Measurements from ENCODE around the gene DACH2. TPM values are rescaled to one million over a fixed set of nuclear protein-coding genes. Genes with fewer than 3 reads are reported as not detected.

DACH2 gene
- total RNA-seq, 2 experiments from 2014 or later: not detected

DNA sequence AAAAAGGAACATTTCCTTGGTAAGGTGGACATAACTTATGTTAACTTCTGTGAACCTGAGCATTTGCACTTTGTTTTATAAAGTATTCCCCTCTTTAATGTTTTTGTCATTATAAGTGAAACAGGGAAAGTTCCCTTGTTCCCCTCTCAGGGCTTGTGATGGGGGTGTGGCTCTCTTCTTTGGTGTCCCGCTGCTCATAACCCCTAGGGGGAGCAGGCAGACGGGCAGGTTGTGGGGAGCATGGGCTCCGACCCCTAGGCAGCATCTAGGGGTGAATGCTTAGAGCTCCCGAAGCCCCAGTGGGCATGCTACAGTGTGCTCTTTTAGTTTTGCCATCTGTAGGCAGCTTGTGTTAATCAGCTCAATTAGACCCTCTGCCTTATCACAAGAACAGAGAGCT lies 200.4 kb downstream of the DACH2 start:
- Mint-ChIP-seq H3K4me1 (ENCODE audit: low read depth) (no peaks in the 10 kb centered on the region), H3K27me3 (ENCODE audit: low read depth) (no peaks in the 10 kb centered on the region), H3K27ac (no peak overlapping the region), H3K36me3 (ENCODE audit: low read depth) (no peaks in the 10 kb centered on the region), H3K4me3 (no peak overlapping the region), H3K9me3 (no peaks in the 10 kb centered on the region)
- DNase-seq: no peak
- CTCF ChIA-PET: no interaction called here
- intact Hi-C loops (cut with micrococcal nuclease): no loop called here

DNA sequence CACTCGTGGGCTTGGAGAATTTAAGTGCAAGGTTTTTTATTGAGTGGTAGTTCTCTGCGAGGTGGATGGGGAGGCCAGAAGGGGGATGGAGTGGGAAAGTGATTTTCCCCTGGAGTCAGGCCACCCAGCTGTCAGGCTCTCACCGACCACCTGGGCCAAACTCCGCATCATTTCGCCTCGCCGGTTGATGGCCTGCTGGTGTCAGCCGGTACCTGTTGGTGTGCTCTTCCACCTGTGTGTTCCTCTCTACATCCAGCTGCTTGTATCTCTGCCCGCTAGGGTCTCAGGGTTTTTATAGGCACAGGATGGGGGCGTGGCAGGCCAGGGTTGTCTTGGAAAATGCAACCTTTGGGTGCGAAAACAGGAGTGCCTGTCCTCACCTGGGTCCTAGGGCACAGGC lies 200.9 kb downstream of the DACH2 start:
- CTCF ChIA-PET: no interaction called here
- no peak overlapping the region for H3K4me3 Mint-ChIP-seq
- no peaks in the 10 kb centered on the region for H3K4me1 Mint-ChIP-seq (ENCODE audit: low read depth)
- H3K9me3 Mint-ChIP-seq: no peaks in the 10 kb centered on the region
- H3K27ac Mint-ChIP-seq: no peak overlapping the region
- no peak for DNase-seq
- H3K27me3 Mint-ChIP-seq (ENCODE audit: low read depth): no peaks in the 10 kb centered on the region
- H3K36me3 Mint-ChIP-seq (ENCODE audit: low read depth): no peaks in the 10 kb centered on the region
- intact Hi-C loops (cut with micrococcal nuclease): no loop called here

DNA sequence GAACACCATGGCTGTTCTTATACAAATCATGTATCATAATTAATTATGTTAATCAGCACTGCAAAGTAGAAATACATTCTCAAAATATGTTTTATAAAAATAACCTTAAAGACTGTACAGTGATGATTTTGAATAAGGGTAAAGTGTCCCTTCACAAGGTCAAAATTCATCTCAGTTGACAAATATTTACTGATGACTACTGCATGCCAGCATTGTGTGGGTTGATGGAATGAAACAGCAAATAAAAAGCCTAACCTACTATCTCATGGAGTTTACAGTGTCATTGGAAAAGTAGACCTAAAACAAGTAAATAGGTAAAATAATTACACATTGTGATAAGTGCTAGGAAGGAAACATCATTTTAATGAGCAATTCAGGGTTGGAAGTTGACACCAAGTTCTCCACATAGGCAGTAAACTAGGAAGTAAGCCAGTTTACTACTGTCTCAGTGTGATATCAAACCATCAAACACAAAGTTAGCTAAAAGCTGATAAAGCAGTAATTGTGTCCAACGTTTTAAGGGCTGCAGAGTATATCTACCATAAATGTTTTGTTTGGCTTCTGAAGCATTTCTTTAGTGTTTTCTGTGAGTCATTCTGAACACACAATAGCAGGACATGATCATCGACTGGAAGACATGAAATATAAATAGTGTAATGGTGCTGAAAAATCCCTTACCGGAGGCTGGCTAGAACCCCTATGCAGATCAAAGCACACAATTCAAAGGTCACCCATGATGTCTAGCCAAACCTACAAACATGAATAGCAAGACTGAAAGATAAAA lies 221.8 kb downstream of the DACH2 start:
- H3K4me3 Mint-ChIP-seq: no peak overlapping the region
- H3K27me3 Mint-ChIP-seq (ENCODE audit: low read depth): no peaks in the 10 kb centered on the region
- H3K4me1 Mint-ChIP-seq (ENCODE audit: low read depth): no peaks in the 10 kb centered on the region
- no peak overlapping the region for H3K27ac Mint-ChIP-seq
- no peaks in the 10 kb centered on the region for H3K9me3 Mint-ChIP-seq
- no peak for DNase-seq
- CTCF ChIA-PET: no interaction called here
- intact Hi-C loops (cut with micrococcal nuclease): no loop called here
- no peaks in the 10 kb centered on the region for H3K36me3 Mint-ChIP-seq (ENCODE audit: low read depth)

DNA sequence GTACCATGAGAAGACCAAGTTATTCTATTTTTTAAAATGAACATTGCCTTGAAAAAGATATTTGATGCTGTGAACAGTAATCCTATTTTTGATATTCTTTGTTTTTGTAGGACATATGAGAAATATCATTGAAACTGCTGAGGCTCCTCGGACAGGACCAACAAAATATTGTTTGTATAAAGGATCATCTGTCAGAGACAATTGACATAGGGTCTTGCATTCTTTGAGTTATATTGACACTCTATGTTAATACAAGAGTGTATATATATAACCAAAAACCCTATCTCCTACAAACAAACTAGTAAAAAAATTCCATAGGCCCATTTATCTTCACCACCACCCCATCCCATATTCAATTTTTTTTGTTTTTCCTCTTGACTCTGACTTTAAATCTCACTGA lies 222.7 kb downstream of the DACH2 start:
- H3K36me3 Mint-ChIP-seq (ENCODE audit: low read depth): no peaks in the 10 kb centered on the region
- no peak overlapping the region for H3K27ac Mint-ChIP-seq
- intact Hi-C loops (cut with micrococcal nuclease): no loop called here
- no peak overlapping the region for H3K4me3 Mint-ChIP-seq
- H3K4me1 Mint-ChIP-seq (ENCODE audit: low read depth): no peaks in the 10 kb centered on the region
- no peak for DNase-seq
- H3K27me3 Mint-ChIP-seq (ENCODE audit: low read depth): no peaks in the 10 kb centered on the region
- CTCF ChIA-PET: no interaction called here
- no peaks in the 10 kb centered on the region for H3K9me3 Mint-ChIP-seq

DNA sequence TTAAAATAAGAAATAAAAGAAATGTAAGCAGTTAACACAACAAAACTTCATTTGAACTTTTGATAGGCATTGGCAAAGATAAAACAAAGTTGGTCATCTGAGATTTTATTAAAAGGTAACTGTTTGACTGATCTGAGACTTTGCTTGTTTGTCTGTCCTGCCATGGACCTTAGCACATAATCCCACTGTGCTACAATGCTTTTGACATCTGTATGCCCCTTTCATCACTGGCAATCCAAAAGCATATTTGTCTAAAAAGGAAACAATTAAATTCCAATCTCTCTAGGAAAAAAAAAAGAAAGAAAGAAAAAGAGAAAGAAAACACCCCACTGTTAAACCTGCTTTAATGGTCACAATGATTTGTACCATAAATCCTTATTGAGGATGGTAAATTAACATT lies 231.0 kb downstream of the DACH2 start:
- Mint-ChIP-seq H3K9me3 (no peaks in the 10 kb centered on the region), H3K4me3 (no peak overlapping the region), H3K27me3 (ENCODE audit: low read depth) (no peaks in the 10 kb centered on the region), H3K27ac (no peak overlapping the region), H3K4me1 (ENCODE audit: low read depth) (no peaks in the 10 kb centered on the region), H3K36me3 (ENCODE audit: low read depth) (no peaks in the 10 kb centered on the region)
- no peak for DNase-seq
- CTCF ChIA-PET: no interaction called here
- intact Hi-C loops (cut with micrococcal nuclease): no loop called here

DNA sequence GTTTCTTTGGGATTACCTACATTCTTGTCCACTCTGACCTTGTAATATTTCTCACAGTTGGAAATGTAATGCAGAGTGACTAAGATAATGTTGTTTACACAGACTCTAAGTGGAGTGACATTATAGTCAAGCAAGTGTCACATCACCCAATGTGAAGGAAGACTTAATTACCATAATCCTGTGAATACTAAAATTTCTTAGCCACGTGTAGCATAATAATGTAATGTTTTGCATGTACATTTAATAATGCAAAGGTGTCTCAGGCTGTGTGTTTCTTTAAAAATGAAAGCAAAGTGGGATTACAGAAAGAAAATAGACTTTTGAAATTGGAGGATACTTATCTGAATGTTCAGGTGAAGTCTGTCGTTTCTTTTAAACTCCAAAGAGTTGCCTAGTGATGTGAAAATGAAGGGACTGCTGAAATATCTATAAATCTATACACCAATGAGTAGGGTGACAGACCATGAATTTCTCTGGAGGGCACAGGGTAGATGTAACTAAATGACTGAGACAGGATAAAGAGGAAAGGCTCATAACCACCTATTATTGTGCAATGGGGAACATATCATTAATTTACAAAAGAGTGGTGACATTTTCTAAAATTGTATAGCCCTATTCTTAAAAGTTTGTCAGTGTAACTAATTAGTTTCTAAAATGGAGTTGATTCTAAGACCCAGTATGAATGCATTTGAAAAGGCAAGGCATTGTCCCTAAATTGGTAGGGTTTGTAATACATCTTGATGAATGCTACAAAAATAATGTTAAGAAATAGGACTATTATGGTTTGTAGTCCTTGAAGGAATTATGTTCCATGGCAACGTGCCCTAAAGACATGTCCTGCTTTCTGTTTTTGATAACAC lies 235.7 kb downstream of the DACH2 start:
- no peak for DNase-seq
- intact Hi-C loops (cut with micrococcal nuclease): no loop called here
- Mint-ChIP-seq H3K36me3 (ENCODE audit: low read depth) (no peaks in the 10 kb centered on the region), H3K4me3 (no peak overlapping the region), H3K4me1 (ENCODE audit: low read depth) (no peaks in the 10 kb centered on the region), H3K27me3 (ENCODE audit: low read depth) (no peaks in the 10 kb centered on the region), H3K9me3 (no peaks in the 10 kb centered on the region), H3K27ac (no peak overlapping the region)
- CTCF ChIA-PET: no interaction called here

DNA sequence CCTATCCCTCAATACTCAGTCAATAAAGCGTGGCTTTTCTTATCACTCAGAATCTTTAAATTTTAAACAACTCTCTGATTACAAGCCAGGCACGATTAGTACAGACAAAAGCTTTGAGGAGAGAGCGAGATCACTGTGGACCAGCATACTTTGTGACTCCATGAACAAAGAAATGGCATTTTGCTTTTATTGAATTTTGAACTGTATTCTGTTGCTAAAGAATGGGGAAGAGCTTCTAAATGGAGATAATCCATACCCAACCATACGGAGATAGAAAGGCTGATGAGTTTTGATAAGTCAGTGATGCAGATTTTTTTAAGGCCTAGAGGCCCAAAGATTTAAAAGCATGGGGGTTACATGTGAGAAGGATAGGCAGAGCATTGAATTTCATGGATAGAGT lies 259.1 kb downstream of the DACH2 start:
- no peak for DNase-seq
- H3K4me3 Mint-ChIP-seq: no peak overlapping the region
- no peak overlapping the region for H3K27ac Mint-ChIP-seq
- no peaks in the 10 kb centered on the region for H3K27me3 Mint-ChIP-seq (ENCODE audit: low read depth)
- no peaks in the 10 kb centered on the region for H3K36me3 Mint-ChIP-seq (ENCODE audit: low read depth)
- intact Hi-C loops (cut with micrococcal nuclease): no loop called here
- H3K4me1 Mint-ChIP-seq (ENCODE audit: low read depth): no peaks in the 10 kb centered on the region
- peaks cover 2% of the 10 kb centered on the region for H3K9me3 Mint-ChIP-seq
- CTCF ChIA-PET: no interaction called here

DNA sequence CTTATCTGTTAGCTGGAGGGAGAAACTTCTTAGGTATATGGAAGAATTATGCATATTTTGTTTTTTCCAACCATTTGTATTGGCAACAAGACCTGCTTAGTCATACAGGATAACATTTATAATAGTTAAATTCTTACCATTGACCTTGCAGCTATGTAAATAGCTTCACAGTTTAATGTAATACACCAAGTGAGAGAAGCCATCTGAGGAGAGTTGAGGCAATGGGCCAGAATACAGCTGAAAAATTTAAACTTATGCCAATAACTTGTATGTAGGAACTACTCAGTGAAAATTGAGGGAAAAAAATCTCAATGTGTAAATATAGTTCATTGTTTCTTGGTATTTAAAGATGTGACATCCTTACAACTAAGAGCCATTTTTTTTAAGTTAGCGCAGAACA lies 273.5 kb downstream of the DACH2 start:
- Mint-ChIP-seq H3K9me3 (no peaks in the 10 kb centered on the region), H3K27ac (no peak overlapping the region), H3K4me3 (no peak overlapping the region), H3K4me1 (ENCODE audit: low read depth) (no peaks in the 10 kb centered on the region), H3K27me3 (ENCODE audit: low read depth) (no peaks in the 10 kb centered on the region), H3K36me3 (ENCODE audit: low read depth) (no peaks in the 10 kb centered on the region)
- DNase-seq: no peak
- intact Hi-C loops (cut with micrococcal nuclease): no loop called here
- CTCF ChIA-PET: no interaction called here

DNA sequence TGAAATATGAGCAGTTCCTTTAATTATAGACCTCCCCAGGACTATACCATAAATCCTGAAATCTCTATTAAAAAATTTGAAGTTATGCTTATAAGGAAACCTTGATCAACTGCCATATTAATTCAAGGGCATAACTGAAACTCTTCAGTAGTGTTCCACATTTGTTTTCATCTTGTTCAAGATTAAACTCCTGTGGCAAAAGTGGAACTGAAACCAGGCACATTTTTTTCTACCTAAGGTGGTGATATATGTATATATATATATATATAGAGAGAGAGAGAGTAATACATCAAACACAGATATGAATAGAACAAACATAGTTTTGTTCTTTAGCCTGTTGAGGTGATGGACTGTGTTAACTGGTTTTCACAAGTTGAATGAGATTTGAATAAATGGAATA lies 287.9 kb downstream of the DACH2 start:
- intact Hi-C loops (cut with micrococcal nuclease): no loop called here
- Mint-ChIP-seq H3K27ac (no peak overlapping the region), H3K27me3 (ENCODE audit: low read depth) (no peaks in the 10 kb centered on the region), H3K4me1 (ENCODE audit: low read depth) (no peaks in the 10 kb centered on the region), H3K4me3 (no peak overlapping the region), H3K36me3 (ENCODE audit: low read depth) (no peaks in the 10 kb centered on the region), H3K9me3 (peaks cover 3% of the 10 kb centered on the region)
- CTCF ChIA-PET: no interaction called here
- DNase-seq: no peak

DNA sequence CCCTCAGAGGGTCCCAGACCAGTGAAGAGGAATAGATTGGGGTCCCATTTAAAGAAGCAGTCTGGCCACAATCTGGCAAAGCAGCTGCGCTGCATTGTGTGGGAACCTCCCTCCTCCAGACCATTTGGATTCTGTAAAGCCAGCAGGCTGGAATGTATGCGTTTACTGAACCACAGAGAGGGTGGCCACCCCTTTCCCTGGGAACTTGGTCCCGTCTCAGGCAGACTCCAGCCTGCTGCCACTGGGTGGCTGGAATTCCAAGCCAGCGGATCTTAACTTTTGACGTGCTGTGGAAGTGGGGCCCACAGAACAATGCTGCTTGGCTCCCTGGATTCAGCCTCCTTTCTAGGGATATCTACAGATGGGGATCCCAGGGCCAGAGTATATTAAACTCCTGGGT lies 307.2 kb downstream of the DACH2 start:
- CTCF ChIA-PET: no interaction called here
- intact Hi-C loops (cut with micrococcal nuclease): no loop called here
- no peaks in the 10 kb centered on the region for H3K4me1 Mint-ChIP-seq (ENCODE audit: low read depth)
- no peak for DNase-seq
- no peak overlapping the region for H3K27ac Mint-ChIP-seq
- no peaks in the 10 kb centered on the region for H3K36me3 Mint-ChIP-seq (ENCODE audit: low read depth)
- peaks cover 4% of the 10 kb centered on the region for H3K9me3 Mint-ChIP-seq
- H3K4me3 Mint-ChIP-seq: no peak overlapping the region
- no peaks in the 10 kb centered on the region for H3K27me3 Mint-ChIP-seq (ENCODE audit: low read depth)

DNA sequence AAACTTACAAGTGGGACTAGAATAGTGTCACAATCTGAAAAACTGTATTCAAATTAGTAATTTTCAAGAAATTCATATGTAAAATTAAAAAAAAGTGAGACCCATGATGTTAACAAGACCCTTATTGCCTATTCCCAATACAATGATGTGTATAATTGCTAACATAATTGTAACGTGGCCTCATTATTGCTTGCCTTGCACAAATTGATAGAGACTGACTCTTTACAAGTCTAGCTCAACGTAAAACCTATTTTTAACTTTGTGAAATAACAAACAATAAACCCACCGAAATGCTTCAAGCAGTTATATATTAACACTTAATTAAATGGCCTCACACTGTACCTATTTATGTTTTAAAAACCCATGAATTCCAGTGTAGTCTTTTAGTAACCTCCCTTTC lies 312.5 kb downstream of the DACH2 start:
- no peaks in the 10 kb centered on the region for H3K27me3 Mint-ChIP-seq (ENCODE audit: low read depth)
- DNase-seq: no peak
- intact Hi-C loops (cut with micrococcal nuclease): no loop called here
- no peaks in the 10 kb centered on the region for H3K9me3 Mint-ChIP-seq
- CTCF ChIA-PET: no interaction called here
- no peak overlapping the region for H3K4me3 Mint-ChIP-seq
- no peak overlapping the region for H3K27ac Mint-ChIP-seq
- H3K4me1 Mint-ChIP-seq (ENCODE audit: low read depth): no peaks in the 10 kb centered on the region
- H3K36me3 Mint-ChIP-seq (ENCODE audit: low read depth): no peaks in the 10 kb centered on the region

DNA sequence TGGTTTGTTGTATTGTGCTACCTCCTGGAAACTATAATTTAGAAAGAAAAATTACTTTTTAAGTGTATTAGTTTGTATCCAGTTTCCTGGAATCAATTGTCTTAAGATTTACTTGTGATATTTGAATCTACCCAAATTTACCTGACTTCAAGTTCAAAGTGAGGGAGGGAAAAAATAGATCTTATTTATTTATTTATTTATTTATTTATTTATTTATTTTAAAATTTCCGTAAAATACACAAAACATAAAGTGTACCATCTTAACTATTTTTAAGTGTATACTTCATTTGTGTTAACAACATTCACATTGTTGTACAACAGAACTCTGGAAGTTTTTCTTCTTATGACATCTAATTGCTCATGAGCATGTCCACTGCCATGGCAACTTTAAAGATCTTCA lies 356.0 kb downstream of the DACH2 start:
- intact Hi-C loops (cut with micrococcal nuclease): no loop called here
- DNase-seq: no peak
- no peaks in the 10 kb centered on the region for H3K27me3 Mint-ChIP-seq (ENCODE audit: low read depth)
- no peaks in the 10 kb centered on the region for H3K36me3 Mint-ChIP-seq (ENCODE audit: low read depth)
- H3K9me3 Mint-ChIP-seq: no peaks in the 10 kb centered on the region
- CTCF ChIA-PET: no interaction called here
- no peaks in the 10 kb centered on the region for H3K4me1 Mint-ChIP-seq (ENCODE audit: low read depth)
- H3K27ac Mint-ChIP-seq: no peak overlapping the region
- H3K4me3 Mint-ChIP-seq: no peak overlapping the region

DNA sequence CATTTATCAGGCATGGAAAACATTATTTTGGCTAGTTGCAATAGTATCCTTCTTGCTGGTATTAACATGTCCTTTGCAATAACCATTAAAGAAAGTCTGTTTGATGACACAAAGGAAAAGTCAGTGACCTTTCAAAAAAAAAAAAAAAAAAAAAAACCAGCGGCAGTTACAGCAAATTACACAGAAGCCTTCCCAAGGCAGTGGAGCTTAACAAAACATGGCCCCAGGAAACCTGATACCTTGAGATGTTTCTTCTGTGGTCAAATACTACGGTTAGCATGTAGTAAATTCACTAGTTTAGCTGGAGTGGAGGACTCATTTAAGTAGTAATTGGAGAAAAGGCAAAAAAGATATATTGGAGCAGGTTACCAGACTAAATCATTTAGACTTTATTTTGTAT lies 359.1 kb downstream of the DACH2 start:
- CTCF ChIA-PET: no interaction called here

More for the DNA sequence above, 359.1 kb downstream of the DACH2 start:
- H3K9me3 Mint-ChIP-seq: peaks cover under 1% of the 10 kb centered on the region
- intact Hi-C loops (cut with micrococcal nuclease): no loop called here
- no peaks in the 10 kb centered on the region for H3K36me3 Mint-ChIP-seq (ENCODE audit: low read depth)
- no peak overlapping the region for H3K4me3 Mint-ChIP-seq
- H3K27ac Mint-ChIP-seq: no peak overlapping the region
- H3K27me3 Mint-ChIP-seq (ENCODE audit: low read depth): no peaks in the 10 kb centered on the region
- DNase-seq: no peak
- H3K4me1 Mint-ChIP-seq (ENCODE audit: low read depth): no peaks in the 10 kb centered on the region

All from activated naive CD4-positive, alpha-beta T cell treated with anti-CD3 and anti-CD28 coated beads for 36 hours (primary cell).